GM21367 (cell line): ENCODE measurements around the gene NPTX1.

Experiments
- ATAC-seq: cut with Tn5 transposase; IDR thresholded peaks from one replicate; pipeline ENCODE4 v1.9.1; 2021; ENCODE audit not compliant: unreplicated experiment

The NPTX1 gene

DNA sequence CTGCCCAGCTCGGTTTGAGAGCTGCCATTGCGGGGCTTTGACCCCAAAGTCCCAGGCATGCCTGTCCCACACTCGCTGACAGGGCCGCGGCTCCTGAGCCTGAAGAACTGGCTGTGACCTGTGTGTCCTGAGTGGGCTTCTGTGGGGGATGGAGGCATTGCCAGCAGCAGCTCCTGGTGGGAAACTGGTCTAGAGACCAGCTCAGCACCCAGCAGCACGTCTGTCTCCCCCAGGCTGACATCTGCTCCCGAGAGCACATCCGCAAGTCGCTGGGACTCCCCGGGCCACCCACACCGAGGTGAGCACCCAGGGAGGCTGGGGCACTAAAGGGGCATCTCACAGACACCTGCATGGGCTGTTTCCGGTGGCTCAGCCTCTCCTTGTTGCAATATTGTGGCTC is 48.0 kb downstream of the NPTX1 start:
- no peak for ATAC-seq

DNA sequence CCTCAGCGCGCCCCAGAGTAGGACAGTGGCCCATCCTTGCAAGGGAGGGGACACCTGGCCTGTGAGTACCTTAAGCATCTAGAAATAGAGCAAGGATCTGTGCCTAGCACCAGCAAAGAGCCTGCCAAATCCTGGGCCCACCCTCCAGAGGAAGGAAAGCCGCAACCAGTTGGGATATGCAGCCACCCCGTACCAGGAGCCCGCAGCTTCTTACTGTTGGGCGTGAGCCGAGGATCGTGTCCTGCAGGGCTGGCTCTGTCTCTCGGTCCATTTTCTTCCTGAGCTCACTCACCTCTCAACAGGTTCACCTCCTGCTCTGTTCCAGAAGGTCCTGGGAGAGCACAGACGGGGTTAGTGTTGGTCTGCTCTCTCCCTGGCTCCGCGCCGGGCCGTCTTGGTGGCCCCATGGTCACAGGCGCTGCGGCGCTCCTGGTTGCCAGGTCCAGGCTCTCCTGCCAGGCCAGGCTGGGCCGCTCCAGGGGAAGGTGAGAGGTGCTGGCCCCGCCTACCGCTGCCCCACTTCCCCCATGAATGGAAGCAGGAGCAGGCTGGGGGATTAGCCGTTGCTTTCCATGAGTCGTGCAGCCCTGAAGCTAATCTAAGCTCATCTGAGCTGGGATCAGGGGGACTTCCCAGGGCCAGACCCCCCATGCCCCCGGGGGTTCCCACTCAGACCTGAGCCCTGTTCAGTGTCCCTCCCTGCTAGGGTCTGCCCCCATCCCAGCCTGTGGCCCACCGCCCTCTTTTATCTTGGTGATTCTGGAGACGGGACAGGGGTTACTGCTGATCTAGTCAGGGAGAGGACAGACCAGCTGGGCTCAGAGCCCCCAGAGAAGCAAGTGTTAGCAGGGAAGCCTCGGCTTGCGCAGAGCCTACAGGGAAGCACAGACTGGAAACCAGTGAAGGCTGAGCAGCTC is 48.8 kb downstream of the NPTX1 start:
- ATAC-seq = no peak

DNA sequence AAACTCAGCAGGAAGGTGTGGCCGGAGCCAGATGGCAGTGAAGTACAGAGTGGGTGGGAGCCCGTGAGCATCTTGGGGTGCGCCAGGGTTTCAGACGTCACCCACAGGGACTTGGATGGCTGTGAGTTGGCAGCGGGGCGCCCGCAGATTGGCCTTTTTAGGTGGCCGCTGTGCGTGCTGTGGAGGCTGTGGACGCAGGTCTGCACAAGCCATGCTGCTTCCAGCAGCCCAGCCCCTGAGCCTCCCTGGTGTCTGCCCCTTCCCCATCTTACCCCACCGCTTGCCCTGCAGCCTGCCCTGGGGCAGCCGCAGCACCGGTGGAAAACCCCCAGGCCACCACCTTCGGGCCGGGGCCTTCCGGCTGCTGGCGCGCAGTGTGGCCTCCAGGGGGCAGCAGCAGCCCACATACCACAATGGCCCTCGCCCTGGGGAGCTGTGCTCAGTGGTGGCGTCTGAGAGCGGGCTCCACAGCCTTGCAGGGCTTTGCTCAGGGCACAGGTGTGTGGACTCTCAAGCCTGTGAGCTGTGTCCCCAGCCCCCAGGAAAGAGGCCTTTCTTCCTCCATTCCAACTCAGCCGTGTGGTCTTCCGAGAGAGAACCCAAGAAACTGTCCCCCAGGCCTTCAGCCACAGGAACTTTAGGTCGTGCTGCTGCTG is 49.6 kb downstream of the NPTX1 start:
- no peak for ATAC-seq

DNA sequence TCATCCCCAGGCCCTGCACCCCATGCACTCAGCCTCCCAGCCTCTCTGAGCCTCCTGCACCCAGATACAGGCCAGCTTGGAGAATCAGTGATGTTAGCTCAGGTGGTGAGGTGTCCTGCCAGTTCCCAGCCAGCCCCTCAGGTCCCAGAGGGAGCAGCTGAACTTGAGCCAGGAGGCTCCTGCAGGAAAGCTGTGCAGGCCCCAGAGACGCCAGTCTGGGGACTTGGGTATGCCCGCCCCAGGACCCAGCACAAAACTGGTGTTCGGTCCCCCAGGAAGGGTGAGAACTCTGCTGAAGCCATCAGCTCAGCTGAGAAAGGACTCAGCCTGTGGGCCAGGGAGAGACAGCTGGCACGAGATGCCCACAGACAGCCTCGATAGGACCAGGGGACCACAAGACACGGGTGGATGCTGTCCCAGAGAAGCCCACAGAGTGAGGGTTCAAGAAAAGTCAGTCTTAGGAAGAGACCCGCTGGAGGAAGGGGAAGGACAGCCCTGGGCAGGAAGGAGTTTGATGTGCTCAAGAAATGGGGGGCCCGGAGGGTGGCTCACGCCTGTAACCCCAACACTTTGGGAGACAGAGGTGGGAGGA is 50.5 kb downstream of the NPTX1 start:
- ATAC-seq = no peak

DNA sequence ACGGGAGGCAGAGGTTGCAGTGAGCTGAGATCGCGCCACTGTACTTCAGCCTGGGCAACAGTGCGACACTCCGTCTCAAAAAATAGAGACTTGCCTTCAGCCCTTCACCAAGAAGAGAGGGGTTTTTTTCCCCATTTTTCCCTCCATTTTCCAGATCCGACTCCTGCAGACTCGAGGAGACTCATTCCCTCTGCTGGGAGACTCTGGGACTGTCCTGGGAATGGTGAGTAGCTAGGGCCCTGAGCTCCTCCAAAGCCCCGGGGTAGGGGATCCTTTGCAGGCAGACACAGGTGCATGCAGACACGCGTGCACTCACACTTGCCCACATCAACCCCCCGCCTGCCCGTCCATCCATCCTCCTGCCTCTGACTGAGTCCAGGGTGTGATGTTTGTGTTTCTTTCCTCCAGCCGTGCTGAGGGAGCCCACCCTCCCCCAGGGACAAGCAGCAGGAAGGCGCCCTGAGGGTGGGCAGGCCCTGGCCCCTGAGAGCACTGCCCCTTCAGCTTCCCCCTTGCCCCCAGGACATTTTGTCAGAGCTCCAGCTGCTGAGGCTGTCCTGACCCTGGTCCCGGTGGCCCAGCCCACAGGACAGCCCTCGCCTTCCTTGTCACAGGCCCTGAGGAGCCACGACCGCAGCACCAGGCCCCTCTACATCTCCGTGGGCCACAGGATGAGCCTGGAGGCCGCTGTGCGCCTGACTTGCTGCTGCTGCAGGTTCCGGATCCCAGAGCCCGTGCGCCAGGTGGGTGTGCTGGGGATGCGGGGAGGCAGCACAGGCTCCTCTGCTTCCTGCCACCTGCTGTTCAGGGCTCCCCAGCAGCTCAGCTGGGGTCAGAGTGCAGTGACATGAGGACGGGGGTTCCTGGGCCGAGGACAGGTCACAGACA is 51.3 kb downstream of the NPTX1 start:
- no peak for ATAC-seq

DNA sequence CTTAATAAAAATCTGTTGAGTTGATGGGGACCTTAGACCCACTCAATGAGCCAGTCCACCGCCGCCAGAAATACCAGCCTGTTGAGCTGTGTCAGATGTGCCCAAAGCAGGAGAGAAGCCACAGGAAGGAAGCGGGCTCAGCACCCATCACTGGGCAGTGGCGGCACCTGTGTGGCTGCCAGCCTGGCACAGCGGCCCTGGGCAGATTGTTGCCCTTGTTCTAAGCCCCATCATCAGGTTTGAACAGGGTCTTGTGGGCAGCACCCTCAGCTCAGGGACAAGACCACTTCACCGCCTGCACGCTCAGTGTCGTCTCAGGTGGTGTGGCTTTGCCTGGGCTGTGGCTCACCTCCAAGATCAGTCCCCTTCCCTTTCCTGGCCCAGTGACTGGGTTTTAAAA is 52.1 kb downstream of the NPTX1 start:
- ATAC-seq = no peak

DNA sequence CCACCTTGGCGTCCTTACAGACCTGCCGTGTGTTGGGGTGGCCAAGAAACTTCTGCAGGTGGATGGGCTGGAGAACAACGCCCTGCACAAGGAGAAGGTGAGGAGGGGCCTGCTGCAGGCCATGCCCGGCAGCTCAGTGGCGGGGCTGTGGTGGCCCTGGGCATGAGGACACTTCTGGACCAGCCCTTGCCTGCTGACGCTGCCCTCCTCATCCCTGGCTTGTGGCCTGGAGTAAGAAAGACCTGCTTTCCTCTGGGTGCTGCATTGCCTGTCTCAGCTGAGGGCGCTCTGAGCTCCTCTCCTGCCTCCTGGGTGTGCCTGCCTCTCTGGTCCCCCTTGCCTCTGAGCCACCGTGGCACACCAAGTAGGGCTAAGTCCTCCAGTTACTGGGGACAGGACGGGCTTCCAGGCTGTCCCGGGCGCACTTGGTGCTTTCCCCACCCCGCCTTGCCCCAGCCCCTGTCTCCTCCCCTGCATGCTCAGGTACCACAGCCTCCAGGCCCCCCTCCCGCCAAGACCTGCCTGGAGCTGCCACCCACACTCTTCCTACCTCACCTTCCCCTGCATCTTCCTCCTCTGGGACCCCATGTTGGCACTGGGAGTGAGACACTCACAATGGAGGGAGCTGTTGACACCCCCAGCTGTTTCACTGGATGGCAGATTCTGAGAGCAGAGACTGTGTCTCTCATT is 52.7 kb downstream of the NPTX1 start:
- ATAC-seq = no peak

DNA sequence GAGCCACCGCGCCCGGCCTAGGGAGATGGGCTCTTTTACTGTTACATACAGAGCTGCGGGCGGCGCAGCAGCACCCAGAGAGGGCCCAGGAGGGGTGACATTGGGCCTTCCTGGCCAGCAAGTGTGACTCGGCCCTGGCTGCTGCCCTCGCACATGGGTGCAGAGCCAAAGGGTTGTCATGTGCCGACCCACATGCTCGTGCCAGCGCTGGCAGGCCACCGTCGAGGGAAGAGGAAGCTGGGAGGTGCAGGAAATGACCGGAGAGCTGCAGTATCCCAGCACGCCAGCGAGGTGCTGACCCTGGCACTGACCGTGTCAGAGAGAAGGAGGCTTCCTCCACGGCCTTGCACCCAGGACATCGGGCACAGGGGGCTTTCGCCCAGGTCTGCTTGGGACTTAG is 53.4 kb downstream of the NPTX1 start:
- ATAC-seq = no peak

DNA sequence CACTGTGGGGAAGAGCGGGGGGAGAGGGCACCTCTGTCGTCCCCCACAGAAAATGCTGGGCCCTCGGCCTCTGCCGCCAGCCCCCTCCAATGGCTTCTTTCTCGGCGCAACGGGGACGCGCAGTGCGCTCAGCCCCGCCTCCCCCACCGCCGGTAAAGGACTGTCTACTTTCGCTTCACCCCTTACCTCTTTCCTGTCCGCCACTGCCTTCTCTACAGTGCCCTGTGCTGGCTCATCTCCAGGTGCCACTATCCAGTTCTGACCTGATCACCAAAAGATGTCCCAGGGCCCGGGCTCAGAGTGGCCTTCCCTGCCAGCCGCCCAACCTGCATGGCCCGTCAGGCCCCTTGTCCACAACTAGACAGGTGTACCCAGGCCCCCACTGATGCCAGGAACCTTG is 54.1 kb downstream of the NPTX1 start:
- no peak for ATAC-seq

DNA sequence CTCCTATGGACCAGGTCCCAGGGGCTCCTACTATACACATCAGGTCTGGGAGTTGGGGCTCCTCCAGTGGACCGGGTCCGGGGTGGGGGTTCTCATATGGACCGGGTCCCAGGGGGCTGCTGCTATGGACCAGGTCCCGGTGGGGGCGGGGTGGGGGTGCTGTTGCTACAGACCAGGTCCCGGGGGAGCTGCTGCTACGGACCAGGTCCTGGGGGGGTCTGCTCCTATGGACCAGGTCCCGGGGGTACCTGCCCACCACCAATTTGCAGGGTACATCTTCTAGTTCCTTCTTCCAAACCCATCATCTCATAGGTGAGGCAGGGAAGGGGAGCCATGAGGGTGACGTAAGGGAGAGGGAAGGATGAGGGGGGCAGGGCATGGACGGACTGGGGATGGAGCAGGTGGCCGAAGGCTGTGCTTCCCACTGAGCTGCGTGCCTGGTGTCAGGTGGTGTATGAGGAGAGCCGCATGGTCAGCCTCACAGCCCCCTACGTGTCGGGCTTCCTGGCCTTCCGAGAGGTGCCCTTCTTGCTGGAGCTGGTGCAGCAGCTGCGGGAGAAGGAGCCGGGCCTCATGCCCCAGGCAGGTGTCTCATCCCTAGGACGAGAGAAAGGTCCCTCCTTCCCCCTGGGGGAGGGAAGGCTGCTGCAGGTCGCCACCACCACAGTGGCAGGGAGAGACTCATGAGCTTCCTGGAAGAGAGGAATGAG is 54.9 kb downstream of the NPTX1 start:
- no peak for ATAC-seq

DNA sequence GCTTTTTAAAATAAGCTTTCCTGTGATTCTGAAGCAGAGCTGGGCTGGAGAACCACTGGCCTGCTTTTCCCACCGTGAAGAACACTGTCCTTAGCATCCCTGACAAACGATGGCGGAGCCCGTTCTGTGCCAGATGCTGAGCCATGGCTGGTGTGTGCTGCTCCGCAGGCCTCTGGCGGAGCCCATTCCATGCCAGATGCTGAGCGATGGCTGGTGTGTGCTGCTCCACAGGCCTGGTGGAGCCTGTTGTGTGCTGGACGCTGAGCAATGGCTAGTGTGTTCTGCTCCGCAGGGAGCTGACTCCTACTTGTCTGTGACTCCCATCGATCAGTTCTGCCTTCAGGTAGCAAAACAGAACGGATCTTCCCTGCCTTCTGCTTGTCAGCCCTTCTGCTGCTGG is 57.2 kb downstream of the NPTX1 start:
- ATAC-seq = no peak

DNA sequence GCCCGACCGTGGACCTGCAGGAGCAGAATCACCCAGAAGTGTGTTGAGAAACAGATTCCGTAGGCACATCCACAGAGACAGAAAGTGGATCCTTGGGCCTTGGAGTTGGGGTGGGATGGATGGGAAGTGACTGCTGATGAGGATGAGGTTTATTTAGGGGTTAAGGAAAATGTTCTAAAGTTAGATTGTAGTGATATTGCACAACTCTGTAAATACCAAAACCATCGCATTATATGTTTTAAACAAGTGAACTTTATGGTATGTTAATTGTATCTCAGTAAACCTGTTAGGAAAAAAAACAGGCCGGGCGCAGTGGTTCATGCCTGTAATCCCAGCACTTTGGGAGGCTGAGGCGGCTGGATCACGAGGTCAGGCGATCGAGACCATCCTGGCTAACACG is 57.8 kb downstream of the NPTX1 start:
- ATAC-seq = no peak
